PC-9 (cell line): Measurements from ENCODE around the gene DAAM1.

ENCODE experiments used
- EZH2 ChIP-seq: fragments of 200-600 bp; sonication (generic); IDR thresholded peaks from 2 replicates; pipeline ENCODE4 v1.8.0; 2017; ENCODE audit warnings: antibody characterized with exemption, low read depth
- TF ChIP-seq, protein P1 (sequence below): fragments of 200-600 bp; sonication (generic); conservative IDR thresholded peaks from 2 replicates; pipeline ENCODE4 v1.6.1; 2017; ENCODE audit warnings: mixed run types, antibody characterized with exemption, mild to moderate bottlenecking, moderate library complexity

GRCh38 chr14:59320361-59320760 lies 131.9 kb downstream of the DAAM1 start:
- TF ChIP-seq, protein P1, sequence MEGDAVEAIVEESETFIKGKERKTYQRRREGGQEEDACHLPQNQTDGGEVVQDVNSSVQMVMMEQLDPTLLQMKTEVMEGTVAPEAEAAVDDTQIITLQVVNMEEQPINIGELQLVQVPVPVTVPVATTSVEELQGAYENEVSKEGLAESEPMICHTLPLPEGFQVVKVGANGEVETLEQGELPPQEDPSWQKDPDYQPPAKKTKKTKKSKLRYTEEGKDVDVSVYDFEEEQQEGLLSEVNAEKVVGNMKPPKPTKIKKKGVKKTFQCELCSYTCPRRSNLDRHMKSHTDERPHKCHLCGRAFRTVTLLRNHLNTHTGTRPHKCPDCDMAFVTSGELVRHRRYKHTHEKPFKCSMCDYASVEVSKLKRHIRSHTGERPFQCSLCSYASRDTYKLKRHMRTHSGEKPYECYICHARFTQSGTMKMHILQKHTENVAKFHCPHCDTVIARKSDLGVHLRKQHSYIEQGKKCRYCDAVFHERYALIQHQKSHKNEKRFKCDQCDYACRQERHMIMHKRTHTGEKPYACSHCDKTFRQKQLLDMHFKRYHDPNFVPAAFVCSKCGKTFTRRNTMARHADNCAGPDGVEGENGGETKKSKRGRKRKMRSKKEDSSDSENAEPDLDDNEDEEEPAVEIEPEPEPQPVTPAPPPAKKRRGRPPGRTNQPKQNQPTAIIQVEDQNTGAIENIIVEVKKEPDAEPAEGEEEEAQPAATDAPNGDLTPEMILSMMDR, result no peak
- TF ChIP-seq EZH2, result no peak
